HG03064 (cell line): Measurements from ENCODE around the gene FLAD1.

Source experiments
- ATAC-seq: cut with Tn5 transposase; IDR thresholded peaks from one replicate; pipeline ENCODE4 v1.9.1; 2021; ENCODE audit warnings: low read depth; ENCODE audit not compliant: unreplicated experiment

The FLAD1 gene

GRCh38 chr1:155034318-155035208 is 51.4 kb downstream of the FLAD1 start:
- ATAC-seq = no peak

GRCh38 chr1:155035936-155036335 is 52.8 kb downstream of the FLAD1 start:
- ATAC-seq = no peak

GRCh38 chr1:155037043-155037442 is 53.9 kb downstream of the FLAD1 start:
- no peak for ATAC-seq

GRCh38 chr1:155037851-155038441 is 54.8 kb downstream of the FLAD1 start:
- ATAC-seq = no peak

GRCh38 chr1:155038602-155039307 is 55.6 kb downstream of the FLAD1 start:
- no peak for ATAC-seq

GRCh38 chr1:155039308-155039669 is 56.1 kb downstream of the FLAD1 start:
- no peak for ATAC-seq

- no peak for ATAC-seq
These were observed 57.4 kb downstream of the FLAD1 start for GRCh38 chr1:155040358-155041093.
